ENCODE results near the gene RAB5B.

Gene RAB5B

DNA sequence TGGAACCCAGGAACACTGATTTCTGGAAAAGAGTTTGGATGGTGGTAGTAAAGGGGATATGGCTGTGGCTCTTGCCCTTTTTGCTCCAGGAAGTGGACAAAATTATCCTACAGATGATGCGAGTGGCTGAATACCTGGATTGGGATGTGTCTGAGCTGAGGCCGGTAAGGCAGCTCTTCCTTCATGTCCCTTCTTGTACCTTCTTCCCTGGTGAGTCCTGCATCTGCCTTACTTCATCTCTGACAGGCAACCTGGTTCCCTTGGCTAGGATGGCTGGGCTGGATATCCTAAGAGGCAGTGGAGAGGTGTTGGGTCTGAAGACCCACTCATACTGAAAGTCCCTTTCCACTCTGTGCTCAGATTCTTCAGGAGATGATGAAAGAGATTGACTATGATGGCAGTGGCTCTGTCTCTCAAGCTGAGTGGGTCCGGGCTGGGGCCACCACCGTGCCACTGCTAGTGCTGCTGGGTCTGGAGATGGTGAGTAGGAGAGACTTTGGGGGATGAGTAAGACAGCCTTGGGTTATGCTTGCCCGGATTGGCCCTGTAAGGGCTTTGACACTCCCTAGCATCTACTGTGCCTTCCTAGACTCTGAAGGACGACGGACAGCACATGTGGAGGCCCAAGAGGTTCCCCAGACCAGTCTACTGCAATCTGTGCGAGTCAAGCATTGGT, 34.9 kb upstream of the RAB5B start:
- in situ Hi-C loops (cut with HindIII; ENCODE audit: low sequenced_read_pairs) = no loop called here

DNA sequence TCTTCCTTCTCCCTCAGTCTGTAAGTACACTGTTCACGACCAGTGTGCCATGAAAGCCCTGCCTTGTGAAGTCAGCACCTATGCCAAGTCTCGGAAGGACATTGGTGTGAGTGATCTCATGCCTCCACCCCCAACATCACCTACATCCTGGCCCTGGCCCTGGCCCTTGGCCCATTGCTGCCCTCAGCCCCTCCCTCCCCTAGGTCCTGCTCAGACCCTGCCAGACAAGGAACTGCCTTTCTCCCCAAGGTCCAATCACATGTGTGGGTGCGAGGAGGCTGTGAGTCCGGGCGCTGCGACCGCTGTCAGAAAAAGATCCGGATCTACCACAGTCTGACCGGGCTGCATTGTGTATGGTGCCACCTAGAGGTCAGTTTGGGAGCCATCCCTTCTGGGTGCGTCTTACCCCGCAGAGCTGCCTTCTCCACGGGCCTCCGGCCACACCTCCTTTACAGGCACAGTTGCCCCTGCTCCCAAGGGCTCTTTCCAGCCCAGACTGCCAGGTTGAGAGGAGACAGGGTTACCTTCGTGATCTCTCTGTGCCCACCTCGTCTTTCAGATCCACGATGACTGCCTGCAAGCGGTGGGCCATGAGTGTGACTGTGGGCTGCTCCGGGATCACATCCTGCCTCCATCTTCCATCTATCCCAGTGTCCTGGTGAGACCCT, 33.7 kb upstream of the RAB5B start:
- in situ Hi-C loops (cut with HindIII; ENCODE audit: low sequenced_read_pairs) = no loop called here

GRCh38 chr12:55942055-55942454, 31.8 kb upstream of the RAB5B start:
- in situ Hi-C loops (cut with HindIII; ENCODE audit: low sequenced_read_pairs) = no loop called here

DNA sequence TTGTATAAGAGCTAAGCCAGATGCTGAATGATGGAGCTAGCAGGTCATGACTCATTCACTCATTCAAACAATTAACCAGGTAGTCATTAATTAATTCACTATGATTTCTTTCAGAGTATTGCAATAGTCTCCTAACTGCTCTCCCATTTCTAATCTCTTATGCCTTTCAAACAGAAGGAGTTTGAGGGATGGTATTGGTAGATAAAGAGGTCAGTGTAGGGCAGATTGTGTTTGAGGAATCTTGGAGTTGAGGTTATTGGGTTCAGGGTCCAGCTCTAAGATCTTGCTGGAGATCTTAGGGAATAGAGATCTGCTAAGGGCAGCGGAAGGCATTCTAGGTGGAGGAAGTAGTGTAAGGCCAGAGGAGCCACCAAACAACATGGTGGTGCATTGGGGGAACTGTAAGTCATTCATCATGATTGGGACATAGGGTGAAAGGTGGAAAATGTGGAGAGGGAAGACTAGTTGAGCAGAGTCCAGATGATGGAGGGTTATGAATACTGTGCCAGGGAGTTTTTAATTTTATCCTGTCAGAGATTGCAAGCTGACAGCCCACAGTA, 31.2 kb upstream of the RAB5B start:
- in situ Hi-C loops (cut with HindIII; ENCODE audit: low sequenced_read_pairs) = no loop called here

GRCh38 chr12:55946553-55946952, 27.3 kb upstream of the RAB5B start:
- in situ Hi-C loops (cut with HindIII; ENCODE audit: low sequenced_read_pairs) = no loop called here

DNA sequence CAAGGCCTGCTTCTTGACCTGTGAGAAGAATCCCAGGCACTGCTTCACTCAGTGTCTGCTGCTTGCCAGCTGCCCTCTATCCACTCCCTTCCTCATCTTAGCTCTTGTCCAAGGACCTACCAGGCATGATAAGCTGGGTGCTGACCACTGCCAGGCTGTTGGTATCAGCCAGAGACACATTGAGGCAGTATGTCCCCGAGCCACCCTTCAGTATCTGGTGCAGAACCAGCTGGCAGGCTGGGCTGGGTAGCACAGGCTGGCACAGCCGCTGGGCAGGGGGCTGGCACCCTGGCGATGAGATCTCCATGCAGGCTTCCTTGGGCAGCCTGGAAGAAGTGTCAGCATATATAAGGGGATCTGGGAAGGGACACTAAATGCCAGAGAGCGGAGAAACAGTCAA, 18.5 kb upstream of the RAB5B start:
- in situ Hi-C loops (cut with HindIII; ENCODE audit: low sequenced_read_pairs) = loop anchor here (10.0 kb wide), 1 partner anchor 201 kb away; no protein-coding TSS in a partner anchor

DNA sequence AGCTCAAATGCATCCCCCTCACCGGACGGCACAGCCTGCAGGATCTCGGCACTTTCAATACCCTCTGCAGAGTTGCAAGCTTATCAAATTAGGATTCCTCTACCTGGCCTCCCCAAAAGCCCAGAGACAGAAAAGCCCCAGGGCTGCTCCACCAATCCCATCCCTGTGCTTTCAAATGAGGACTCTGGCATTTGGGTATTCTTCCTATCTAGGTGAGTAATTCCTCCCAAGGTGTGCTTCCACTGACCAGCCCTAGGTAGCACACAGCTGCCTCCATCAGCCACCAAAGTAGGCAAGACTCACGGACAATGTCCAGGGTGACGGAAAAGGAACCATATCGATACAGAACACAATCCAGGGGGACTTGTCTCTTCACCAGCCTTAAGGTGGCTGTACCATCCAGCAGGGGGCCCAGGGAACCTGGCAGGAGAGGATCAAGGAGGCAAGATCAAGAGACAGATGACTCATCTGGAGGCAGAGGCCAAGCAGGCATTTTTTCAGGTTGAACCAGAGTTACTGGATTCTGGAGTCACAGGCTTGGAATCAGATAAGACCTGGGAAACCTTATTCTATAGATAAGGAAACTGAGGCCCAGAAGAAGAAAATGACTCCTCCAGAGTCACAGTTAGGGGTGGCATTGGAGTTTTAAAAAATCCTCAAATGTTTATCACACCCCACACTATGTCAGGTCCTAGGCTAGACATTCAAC, 17.9 kb upstream of the RAB5B start:
- in situ Hi-C loops (cut with HindIII; ENCODE audit: low sequenced_read_pairs) = loop anchor here (10.0 kb wide), 1 partner anchor 201 kb away; no protein-coding TSS in a partner anchor

DNA sequence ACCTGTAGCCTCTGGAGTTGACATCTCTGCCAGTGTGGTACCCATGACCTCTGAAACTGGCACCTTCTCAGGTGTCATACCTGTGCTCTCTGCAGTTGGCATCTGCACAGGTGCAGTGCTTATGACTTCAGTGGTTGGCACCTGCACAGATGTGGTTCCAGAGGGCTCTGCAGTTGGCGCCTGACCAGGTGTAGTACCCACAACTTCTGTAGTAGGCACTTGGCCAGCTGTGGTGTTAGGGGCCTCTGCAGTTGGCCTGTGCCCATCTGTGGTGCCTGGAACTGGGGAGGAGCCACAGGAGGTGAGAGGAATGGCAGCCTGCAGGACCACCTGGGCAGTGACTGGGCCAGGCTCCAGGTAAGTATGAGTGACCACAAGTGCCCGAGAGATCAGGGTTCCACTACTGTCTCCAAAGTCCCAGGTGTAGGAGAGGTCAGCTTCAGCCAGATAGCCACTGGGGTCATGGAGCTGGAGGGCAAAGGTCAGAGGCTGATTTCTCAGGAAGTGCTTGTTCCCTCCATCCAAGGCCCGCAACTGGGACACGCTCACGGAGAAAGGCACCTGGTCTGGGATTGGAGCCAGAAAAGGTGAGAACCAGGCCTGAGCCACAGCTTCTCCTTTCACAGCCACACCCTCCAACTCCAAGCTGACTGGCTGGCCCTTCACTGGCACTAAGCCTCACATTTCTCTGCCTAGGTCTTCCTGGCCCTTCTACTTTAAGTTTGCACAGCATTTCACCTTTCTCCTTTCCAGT, 16.6 kb upstream of the RAB5B start:
- in situ Hi-C loops (cut with HindIII; ENCODE audit: low sequenced_read_pairs) = loop anchor here (10.0 kb wide), 1 partner anchor 202 kb away; no protein-coding TSS in a partner anchor

- in situ Hi-C loops (cut with HindIII; ENCODE audit: low sequenced_read_pairs) = no loop called here
Measured at GRCh38 chr12:55963760-55964159, 10.1 kb upstream of the RAB5B start.

- in situ Hi-C loops (cut with HindIII; ENCODE audit: low sequenced_read_pairs) = no loop called here
Measured at GRCh38 chr12:55965240-55965639, 8.6 kb upstream of the RAB5B start.

DNA sequence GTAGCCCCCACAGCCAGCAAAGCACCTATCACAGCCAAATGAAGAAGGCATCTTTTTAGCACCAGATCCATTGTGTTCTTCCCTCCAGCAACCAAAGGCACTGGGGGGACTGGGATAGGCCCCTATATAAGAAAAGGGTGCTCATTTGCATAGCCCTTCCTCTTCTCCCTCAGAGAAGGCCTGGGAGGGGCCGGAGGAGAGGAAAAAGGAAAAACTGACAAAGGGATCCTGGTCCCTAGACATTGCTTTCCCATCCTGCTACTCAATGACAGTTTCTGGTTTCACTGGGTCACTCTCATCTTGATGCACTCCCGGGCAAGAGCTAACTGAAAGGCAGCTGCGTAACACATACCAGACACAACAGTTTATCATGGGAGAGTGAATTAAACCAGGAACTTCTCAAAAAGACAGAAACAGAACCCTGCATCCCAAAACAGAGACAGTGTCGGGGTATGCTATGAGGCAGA, 7.9 kb upstream of the RAB5B start, which contains the start of gene PMEL:
Gene PMEL (minus strand): TSS at position 102 of the 467 bp plus-strand sequence. CDS start 31 bp downstream, at position 71.
- in situ Hi-C loops (cut with HindIII; ENCODE audit: low sequenced_read_pairs) = no loop called here

DNA sequence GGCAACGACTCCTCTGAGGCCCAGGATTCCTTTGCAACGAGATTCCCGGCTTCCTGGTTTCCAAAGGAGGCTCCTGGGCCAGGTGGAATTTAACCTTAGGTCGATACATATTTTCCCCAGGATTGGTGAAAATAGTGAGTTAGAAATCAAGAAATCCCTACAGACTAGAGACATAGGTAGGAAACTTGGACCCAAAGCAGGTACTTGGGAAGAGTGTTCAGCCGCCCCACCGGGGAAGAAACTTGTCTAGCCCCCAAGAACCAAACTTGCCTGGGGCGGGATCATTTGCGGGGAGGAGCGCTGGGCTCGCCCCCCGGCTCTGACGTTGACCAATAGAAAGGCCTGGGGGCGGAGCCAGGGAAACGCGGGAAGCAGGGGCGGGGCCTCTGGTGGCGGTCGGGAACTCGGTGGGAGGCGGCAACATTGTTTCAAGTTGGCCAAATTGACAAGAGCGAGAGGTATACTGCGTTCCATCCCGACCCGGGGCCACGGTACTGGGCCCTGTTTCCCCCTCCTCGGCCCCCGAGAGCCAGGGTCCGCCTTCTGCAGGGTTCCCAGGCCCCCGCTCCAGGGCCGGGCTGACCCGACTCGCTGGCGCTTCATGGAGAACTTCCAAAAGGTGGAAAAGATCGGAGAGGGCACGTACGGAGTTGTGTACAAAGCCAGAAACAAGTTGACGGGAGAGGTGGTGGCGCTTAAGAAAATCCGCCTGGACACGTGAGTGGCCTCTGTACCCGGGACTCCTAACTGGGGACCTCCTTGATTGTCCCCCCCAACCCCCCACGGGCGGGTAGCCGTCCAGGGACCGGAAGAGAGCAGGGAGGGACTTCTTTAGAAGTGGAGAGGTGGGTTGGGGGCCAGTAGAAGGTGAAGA, 7.2 kb upstream of the RAB5B start, which contains the start of gene CDK2:
Gene CDK2 (plus strand): TSS at position 423 of the 874 bp plus-strand sequence. CDS start 179 bp downstream, at position 602.
- in situ Hi-C loops (cut with HindIII; ENCODE audit: low sequenced_read_pairs) = no loop called here

GRCh38 chr12:55969356-55969755, 4.5 kb upstream of the RAB5B start:
- in situ Hi-C loops (cut with HindIII; ENCODE audit: low sequenced_read_pairs) = no loop called here

DNA sequence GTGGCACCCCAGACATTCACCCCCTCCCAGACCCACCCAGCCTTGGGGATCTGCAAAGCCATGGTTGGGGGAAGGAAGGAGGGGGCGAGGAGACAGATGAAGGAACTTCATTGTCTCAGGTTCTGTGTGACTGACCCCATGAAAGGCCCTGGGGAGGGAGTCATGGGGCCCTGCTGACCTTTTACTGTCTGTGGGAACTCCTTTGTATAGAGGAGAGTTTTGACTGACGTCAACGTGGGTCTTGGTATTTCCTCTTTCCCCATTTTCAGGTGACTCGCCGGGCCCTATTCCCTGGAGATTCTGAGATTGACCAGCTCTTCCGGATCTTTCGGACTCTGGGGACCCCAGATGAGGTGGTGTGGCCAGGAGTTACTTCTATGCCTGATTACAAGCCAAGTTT, 3.1 kb upstream of the RAB5B start:
- in situ Hi-C loops (cut with HindIII; ENCODE audit: low sequenced_read_pairs) = loop anchor here (10.0 kb wide), 1 partner anchor 64 kb away; no protein-coding TSS in a partner anchor

DNA sequence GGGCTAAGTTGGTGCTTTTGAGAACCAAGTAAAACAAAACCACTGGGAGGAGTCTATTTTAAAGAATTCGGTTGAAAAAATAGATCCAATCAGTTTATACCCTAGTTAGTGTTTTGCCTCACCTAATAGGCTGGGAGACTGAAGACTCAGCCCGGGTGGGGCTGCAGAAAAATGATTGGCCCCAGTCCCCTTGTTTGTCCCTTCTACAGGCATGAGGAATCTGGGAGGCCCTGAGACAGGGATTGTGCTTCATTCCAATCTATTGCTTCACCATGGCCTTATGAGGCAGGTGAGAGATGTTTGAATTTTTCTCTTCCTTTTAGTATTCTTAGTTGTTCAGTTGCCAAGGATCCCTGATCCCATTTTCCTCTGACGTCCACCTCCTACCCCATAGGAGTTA, 1.8 kb upstream of the RAB5B start:
- in situ Hi-C loops (cut with HindIII; ENCODE audit: low sequenced_read_pairs) = loop anchor here (10.0 kb wide), 1 partner anchor 63 kb away; no protein-coding TSS in a partner anchor

GRCh38 chr12:55972456-55972855, 1.4 kb upstream of the RAB5B start:
- in situ Hi-C loops (cut with HindIII; ENCODE audit: low sequenced_read_pairs) = loop anchor here (10.0 kb wide), 1 partner anchor 62 kb away; no protein-coding TSS in a partner anchor

GRCh38 chr12:55972911-55973598, 823 bp upstream of the RAB5B start:
- in situ Hi-C loops (cut with HindIII; ENCODE audit: low sequenced_read_pairs) = loop anchor here (10.0 kb wide), 1 partner anchor 62 kb away; no protein-coding TSS in a partner anchor

DNA sequence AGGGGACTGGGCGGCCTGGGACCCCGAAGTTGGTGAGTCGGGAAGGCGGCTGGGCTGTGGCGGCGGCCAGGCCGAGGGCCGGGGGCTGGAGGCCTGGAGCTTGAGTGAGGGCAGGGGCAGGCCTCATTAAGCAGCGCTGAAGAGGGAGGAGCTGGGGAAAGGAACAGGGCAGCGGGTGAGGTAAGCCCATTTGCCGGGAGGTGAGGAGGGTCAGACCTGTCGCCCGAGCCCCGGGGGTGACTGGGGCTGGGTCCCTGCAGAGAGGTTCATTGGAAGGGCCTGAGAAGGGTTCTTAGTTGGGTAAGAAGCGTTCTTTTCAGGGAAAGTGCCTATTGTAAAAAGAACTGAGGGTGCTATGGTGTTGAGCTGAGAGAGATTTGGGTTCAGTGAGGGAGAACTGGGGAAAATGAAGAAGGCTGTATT, 441 bp downstream of the RAB5B start:
- in situ Hi-C loops (cut with HindIII; ENCODE audit: low sequenced_read_pairs) = loop anchor here (10.0 kb wide), 1 partner anchor 60 kb away; no protein-coding TSS in a partner anchor
